NB4 (cell line): ENCODE results near the gene PUM2.

Experiments
- DNase-seq: peaks from one replicate; pipeline ENCODE4 v3.0.0; 2010; ENCODE audit warnings: low read depth
- H3K4me3 ChIP-seq: one replicate; pipeline ENCODE4 v1.5.1; 2011; ENCODE audit warnings: mild to moderate bottlenecking, low read depth, low read length, moderate library complexity
- MYC ChIP-seq: IDR thresholded peaks from 2 replicates; pipeline ENCODE4 v1.6.1; 2011; ENCODE audit warnings: low read depth, low read length
- POLR2A ChIP-seq: IDR thresholded peaks from 2 replicates; pipeline ENCODE4 v1.6.1; 2011; ENCODE audit warnings: mild to moderate bottlenecking; ENCODE audit not compliant: insufficient read length; ENCODE audit errors: extremely low read depth
- TF ChIP-seq, protein P1 (sequence below): IDR thresholded peaks from 2 replicates; pipeline ENCODE4 v1.6.1; 2011; ENCODE audit warnings: low read depth, low read length
- TF ChIP-seq, protein P2 (sequence below): IDR thresholded peaks from one replicate; pipeline ENCODE4 v1.5.1; 2012; ENCODE audit warnings: low read depth, low read length

Gene PUM2

DNA sequence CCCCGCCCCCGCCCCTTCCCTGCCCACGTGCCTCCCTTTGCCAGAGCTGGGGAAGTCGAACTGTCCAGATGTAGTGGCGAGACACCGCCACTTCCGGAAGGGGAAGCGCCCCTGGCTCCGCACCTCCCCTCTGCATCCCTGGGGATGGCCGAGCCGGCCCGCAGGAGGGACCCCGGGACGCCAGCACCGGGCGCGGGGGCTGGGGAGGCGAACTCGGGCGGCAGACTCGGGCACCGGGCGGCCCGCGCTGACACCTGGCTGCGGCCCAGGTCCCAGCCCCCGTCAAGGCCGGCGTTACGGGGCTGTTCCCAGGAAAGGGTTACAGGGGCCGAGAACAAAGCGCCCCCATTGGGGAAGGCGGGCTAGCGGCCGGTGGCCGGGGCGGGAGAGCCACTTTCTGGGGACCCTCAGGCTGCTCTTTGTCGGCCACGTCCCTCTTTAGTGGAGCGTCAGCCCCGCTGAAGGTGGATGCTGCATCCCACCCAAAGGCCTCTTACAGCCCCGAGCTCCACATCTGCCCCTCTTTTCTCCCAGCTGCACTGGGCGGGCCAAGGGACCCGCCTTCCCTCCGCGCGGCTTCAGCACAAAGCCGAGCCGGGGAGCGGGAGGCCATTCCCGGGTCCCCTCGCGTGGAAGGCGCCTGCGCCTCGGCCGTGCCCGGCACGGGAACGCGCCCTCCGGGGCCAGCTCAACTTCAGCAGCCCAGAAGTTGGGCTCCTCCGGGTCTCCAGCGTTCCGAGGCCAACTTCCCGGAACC is 127.1 kb downstream of the PUM2 start:
- TF ChIP-seq MYC, result peak; percentile 74
- TF ChIP-seq, protein P1, sequence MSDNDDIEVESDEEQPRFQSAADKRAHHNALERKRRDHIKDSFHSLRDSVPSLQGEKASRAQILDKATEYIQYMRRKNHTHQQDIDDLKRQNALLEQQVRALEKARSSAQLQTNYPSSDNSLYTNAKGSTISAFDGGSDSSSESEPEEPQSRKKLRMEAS, result peak; percentile 52; the same call in 1 of the 2 replicates
- TF ChIP-seq POLR2A, result no peak
- TF ChIP-seq, protein P2, sequence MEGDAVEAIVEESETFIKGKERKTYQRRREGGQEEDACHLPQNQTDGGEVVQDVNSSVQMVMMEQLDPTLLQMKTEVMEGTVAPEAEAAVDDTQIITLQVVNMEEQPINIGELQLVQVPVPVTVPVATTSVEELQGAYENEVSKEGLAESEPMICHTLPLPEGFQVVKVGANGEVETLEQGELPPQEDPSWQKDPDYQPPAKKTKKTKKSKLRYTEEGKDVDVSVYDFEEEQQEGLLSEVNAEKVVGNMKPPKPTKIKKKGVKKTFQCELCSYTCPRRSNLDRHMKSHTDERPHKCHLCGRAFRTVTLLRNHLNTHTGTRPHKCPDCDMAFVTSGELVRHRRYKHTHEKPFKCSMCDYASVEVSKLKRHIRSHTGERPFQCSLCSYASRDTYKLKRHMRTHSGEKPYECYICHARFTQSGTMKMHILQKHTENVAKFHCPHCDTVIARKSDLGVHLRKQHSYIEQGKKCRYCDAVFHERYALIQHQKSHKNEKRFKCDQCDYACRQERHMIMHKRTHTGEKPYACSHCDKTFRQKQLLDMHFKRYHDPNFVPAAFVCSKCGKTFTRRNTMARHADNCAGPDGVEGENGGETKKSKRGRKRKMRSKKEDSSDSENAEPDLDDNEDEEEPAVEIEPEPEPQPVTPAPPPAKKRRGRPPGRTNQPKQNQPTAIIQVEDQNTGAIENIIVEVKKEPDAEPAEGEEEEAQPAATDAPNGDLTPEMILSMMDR, result no peak
- DNase-seq, result peak; percentile 57
- H3K4me3 ChIP-seq, result peak overlapping the region; percentile 44

DNA sequence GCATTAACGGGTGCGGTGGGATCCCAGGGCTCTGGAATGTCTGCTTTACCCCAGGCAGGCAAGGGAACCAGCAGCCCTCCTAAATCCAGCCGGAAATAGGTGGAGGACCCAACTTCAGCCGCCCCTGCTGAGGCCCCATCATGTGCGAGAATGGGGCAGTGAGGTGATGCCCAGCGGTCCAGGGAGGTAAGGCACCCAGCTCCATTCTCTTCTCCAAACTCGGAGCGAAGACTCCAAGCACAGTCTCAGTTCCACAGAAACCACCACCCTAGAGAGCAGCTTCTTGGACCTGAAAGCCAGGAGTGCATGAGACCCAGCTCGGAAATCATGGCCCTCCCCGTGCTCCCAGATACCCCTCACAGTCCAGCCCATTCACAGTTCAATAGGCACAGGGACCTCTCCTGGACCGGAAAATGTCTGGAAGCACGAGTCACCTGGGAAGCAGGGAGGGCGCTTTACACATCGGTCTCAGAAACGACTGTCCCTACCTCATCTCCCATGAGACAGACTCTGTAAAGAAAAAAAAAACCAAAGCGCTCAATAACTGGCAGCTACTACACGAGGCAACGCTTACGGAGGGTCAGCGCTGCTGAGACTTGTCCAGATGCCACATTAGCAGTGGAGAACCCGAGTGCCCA is 127.8 kb downstream of the PUM2 start:
- H3K4me3 ChIP-seq, result no peak overlapping the region
- TF ChIP-seq, protein P2, result no peak
- TF ChIP-seq, protein P1, result no peak
- TF ChIP-seq MYC (no peak), POLR2A (no peak)
- no peak for DNase-seq

DNA sequence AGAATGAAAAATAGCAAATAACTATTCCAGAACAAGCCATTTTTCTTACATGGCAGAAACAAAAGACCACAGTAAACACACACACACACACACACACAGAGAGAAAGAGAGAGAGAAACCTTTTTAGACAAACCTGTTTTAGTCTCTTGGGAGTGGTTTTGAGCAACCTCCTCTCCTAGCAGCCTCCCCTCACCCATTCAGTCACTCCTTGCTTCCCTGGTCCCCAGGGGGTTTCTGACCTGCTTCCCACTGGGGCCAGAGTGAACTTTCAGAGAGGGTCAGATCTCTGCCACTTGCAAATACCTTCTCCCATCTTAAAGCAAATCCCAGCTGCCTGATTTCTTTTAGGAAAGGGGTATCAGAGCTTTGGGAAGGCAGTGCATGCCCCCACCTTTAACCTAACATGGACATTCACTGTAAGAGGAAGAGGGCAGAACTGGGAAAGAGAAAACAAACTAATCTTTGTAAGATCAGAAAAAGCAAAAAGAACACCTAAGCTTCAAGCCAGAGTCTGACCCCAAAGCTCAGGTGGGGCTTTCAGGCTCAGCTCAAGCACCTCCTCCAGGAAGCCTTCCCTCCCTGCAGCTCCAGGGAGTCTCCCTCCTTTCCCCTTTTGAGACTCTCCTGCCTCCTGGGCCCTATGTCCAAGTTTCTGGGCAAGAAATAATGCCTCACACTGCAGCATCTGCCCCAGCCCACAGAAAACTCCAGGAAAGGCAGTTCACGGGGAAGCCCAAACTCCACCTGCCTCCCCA is 128.5 kb downstream of the PUM2 start:
- peak; percentile 33 for DNase-seq
- TF ChIP-seq, protein P2, result no peak
- TF ChIP-seq MYC, result no peak
- TF ChIP-seq POLR2A, result no peak
- TF ChIP-seq, protein P1, result no peak
- no peak overlapping the region for H3K4me3 ChIP-seq

DNA sequence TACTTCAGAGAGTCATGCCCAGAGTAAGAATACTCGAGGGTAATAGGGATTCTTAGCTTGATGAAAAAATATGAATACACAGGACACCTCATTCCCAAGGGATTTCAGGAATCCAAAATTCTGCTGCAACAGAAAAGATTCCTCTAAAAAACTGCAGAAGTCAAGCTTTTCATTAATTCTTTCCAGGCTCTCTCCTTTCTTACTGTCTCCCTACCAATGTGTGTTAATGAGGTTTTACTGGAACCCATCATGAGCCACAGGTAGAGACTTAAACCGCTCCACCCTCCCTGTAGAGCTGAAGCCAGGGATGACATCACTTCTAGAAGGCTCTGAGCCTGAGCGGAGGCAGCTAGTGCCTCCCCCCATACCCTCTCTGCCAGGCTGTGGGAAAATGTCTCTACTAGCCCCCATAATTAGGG is 129.1 kb downstream of the PUM2 start:
- no peak for TF ChIP-seq POLR2A
- TF ChIP-seq, protein P1, result no peak
- TF ChIP-seq MYC, result no peak
- TF ChIP-seq, protein P2, result no peak
- H3K4me3 ChIP-seq, result no peak overlapping the region
- DNase-seq, result no peak

DNA sequence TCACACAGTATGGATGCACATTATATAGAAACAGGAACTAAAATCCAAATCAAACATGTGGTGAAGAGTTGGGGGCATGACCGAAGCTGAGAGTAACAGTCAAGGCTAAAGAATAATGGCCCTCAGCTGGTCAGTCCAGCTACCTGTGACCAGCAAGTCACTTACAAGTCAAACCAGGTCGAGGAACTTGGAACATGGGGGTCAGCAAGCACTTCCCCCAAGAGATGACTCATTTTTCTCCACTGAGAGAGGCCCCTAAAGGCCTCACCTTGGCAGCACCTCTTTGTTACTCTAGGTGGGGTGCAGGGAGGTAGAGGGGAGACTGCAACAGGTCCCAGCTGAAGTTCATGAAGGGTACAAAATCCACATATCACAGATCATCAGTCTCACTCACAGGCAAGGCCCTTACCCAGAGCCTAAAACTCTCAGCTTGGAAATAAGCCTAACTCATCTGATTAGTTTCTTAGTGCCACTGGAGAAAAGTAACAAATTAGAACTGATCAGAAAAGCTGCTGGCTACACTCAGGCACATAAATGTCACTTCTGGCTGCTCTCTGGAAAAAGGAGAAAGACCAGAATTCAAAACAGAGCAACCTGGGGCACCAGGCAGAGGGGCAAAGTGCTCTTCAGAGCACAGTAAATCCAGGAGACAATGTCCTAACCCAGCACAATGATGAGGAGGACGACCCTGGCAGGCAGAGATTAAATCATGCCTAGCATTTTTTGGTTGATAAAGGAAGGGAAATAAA is 129.7 kb downstream of the PUM2 start:
- TF ChIP-seq, protein P2, result no peak
- TF ChIP-seq MYC (no peak), POLR2A (no peak)
- TF ChIP-seq, protein P1, result no peak
- no peak overlapping the region for H3K4me3 ChIP-seq
- no peak for DNase-seq
